Embryonic facial prominence (tissue), 1 donor: Measurements from ENCODE around the gene CHD8.

ENCODE experiments used
- DNase-seq: peaks from one replicate; pipeline ENCODE4 v3.0.0-alpha.2; 2016; ENCODE audit errors: extremely low spot score

CHD8 gene

GRCh38 chr14:21369949-21370679 is 85.8 kb downstream of the CHD8 start:
- no peak for DNase-seq

DNA sequence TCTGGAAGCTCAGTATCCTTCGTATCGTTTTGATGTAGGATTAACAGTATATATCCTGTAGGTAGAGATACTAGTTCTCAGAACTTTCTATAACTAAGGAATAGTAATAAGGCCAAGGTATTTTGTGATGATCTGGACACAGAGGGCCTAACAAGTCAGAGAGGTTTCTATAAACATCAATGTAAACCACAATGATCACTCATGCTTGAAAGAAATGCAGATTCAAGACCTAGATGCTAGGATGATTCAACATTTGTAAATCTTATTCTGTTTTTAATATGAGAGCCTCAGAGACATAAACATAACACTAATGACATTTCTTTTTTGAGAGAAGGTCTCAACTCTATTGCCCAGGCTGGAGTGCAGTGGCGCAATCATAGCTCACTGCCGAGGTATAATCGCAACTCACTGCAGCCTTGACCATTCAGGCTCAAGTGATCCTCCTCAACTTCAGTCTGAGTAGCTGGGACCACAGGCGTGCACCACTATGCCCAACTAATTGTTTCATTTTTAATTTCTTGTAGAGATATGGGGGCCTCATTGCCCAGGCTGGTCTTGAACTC is 88.3 kb downstream of the CHD8 start:
- no peak for DNase-seq

GRCh38 chr14:21356511-21356910 is 99.4 kb downstream of the CHD8 start:
- DNase-seq: no peak

GRCh38 chr14:21352587-21352986 is 103.3 kb downstream of the CHD8 start:
- no peak for DNase-seq

- DNase-seq: no peak
These were observed 105.4 kb downstream of the CHD8 start for GRCh38 chr14:21350539-21350938.

- no peak for DNase-seq
These were observed 108.7 kb downstream of the CHD8 start for GRCh38 chr14:21347201-21347600.

GRCh38 chr14:21346532-21347135 is 109.3 kb downstream of the CHD8 start:
- no peak for DNase-seq

DNA sequence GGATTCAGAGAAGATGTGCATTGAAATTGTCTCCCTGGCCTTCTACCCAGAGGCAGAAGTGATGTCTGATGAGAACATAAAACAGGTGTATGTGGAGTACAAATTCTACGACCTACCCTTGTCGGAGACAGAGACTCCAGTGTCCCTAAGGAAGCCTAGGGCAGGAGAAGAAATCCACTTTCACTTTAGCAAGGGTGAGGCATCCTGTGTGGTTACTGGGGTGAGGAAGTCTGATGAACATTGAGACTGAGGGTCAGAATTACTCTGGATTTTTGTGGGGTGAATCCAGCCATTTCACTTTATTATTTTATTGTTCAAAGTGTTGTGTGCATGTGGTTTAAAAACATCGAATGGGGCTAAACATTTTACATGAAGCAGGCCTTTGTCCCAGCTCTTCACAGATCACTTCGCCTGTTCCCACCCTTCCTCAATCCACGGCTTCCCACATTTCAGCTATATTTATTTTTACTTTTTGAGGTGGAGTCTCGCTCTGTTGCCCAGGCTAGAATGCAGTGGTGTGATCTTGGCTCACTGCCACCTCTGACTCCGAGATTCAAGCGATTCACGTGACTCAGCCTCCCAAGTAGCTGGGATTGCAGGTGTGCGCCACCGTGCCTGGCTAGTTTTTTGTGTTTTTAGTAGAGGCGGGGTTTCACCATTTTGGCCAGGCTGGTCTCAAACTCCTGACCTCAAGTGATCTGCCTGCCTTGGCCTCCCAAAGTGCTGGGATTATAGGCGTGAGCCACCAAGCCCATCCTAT is 112.7 kb downstream of the CHD8 start:
- DNase-seq: no peak
